HG02642 (cell line): Measurements from ENCODE around the gene COL26A1.
"Not testable (repeated sequence)": the region's sequence is repeated elsewhere in the genome, so short reads cannot be mapped to it uniquely, and the experiment has no call there.

Experiments used
- ATAC-seq: cut with Tn5 transposase; IDR thresholded peaks from one replicate; pipeline ENCODE4 v1.9.1; 2021; ENCODE audit warnings: mild to moderate bottlenecking; ENCODE audit not compliant: unreplicated experiment, poor library complexity

The COL26A1 gene

GRCh38 chr7:101435461-101436220 is 73.0 kb downstream of the COL26A1 start:
- no peak for ATAC-seq

DNA sequence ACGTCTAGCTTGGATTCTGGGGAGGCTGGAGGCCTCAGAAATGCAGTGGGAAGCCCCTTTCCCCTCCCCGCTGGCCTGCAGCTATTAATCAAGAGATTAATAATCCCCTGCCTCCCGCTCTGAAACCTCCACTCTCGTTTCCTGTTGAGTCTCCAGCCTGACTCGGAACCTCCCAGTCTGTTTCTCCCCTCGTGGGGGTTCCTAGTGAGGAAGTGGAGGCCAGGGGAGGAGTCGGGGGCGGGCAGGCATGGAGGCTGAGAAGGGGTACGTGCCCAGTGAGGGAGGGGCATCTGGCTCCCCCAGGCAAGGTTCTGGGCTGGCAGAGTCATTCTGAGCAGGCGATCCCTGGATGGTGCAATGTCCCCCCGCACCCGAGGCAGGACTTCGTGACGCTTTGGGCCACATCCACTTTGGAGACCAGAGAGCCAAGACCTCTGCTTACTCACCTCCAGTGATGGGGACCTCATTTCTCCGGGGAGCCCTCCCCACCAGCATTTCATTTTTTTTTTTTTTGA is 73.6 kb downstream of the COL26A1 start:
- no peak for ATAC-seq

GRCh38 chr7:101436857-101437576 is 74.3 kb downstream of the COL26A1 start:
- no peak for ATAC-seq

- no peak for ATAC-seq
Measured at GRCh38 chr7:101441890-101442289, 79.2 kb downstream of the COL26A1 start.

- ATAC-seq, result no peak
Measured at GRCh38 chr7:101442426-101443070, 79.9 kb downstream of the COL26A1 start.

- ATAC-seq, result no peak
Measured at GRCh38 chr7:101450064-101450463, 87.4 kb downstream of the COL26A1 start.

DNA sequence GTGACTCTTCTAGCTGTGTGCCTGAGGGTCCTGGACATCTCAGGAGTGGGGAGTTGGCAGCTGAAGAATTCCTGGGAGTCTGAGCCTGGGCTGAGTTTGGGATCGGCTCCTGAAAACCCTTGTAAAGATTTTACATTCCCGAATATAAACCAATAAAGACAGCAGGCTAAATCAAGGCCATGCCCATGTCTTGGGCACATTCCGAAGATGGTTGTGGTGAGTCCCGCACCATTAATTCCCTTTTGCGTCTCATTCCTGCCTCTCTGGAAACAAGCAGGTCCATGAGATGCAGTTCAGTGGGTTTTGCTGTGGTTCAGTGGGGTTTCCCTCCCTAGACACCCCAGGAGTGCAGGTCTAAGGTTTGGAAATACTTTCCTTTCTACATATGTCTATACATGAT is 90.9 kb downstream of the COL26A1 start:
- ATAC-seq, result no peak

DNA sequence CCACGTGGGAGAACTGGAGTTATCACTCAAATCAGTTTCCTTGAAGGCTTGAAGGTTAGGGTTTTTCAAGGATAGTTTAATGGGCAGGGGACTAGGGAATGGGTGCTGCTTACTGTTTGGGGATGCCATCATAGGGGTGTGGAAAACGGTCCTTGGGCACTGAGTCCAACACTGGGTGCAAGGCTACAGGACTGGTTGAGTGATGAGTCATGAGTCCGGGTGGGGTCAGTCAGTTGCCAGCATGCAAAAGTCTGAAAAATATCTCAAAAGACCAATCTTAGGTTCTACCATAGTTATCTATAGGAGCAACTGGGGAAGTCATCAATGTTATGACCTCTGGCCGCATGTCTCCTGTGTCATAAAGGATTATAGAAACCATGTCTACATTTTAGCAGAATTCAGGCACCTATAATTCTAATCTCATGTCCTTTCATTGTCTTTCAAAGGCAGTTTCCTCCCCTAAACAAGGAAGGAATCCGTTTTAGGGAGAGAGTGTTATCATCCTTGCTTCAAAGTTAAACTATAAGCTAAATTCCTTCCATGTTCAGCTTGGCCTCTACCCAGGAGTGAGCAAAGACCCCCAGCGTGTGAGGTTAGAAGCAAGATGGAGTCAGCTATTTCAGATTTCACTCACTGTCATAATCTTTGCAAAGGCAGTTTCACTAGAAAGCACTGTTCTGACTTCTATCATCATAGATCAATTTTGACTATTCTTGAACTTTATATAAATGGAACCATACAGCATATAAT is 94.5 kb downstream of the COL26A1 start:
- no peak for ATAC-seq

GRCh38 chr7:101465131-101465530 is 102.5 kb downstream of the COL26A1 start:
- ATAC-seq, result no peak

GRCh38 chr7:101465576-101466196 is 103.0 kb downstream of the COL26A1 start:
- ATAC-seq, result no peak

DNA sequence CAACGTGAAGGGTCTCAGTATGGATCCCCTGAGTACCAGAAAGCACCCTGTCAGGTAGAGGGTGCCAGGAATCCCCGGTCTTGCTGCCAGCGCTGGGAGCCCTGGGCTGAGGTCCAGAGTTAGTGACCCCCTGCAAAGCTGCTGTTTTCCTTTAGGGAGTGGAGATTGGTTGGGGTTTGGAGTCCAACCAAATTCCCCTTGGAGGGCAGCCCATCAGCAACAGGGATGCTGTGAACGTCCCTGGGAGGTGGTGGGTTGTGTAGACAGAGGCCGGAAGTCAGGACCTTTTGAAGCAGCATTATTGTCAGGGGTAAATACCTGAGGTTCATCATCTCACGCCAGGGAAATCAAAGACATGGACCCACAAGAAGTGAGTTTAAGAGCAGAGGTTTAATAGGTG is 104.2 kb downstream of the COL26A1 start:
- no peak for ATAC-seq

GRCh38 chr7:101468546-101469275 is 106.0 kb downstream of the COL26A1 start:
- no peak for ATAC-seq

DNA sequence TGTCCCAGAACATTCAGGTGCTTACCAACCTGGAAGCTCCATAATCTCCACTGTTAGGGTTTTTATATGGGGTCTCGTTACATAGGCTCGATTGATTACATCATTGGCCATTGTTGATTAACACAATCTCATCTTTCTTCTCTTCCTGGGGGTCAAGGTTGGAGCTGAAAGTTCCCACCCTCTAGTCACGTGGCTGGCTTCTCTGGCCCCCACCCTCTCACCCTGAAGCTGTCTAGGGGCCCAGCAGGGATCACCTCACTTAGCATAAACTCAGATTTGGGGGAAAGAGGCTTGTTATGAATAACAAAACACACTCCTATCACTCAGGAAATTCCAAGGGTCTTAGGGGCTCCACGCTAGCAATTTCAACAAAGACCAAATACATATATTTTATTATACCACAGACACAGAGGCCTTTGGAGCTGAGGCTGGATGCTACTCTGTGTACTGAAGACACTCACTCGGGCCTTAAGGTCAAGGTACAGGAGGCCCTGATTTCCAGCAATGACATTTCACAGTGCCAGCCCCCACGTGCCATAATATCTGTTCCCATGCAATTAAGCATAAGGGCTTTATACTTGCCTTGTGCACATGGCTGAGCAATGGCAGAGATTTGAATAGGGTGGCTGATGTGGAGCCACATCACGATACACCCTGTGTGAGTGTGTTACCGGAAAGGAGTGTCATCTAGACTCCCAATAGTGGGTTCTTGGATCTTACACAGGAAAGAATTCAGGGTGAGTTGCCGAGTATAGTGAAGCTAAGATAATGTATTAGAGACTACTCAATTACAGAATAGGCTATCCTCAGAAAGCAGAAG is 108.2 kb downstream of the COL26A1 start:
- ATAC-seq, result no peak

DNA sequence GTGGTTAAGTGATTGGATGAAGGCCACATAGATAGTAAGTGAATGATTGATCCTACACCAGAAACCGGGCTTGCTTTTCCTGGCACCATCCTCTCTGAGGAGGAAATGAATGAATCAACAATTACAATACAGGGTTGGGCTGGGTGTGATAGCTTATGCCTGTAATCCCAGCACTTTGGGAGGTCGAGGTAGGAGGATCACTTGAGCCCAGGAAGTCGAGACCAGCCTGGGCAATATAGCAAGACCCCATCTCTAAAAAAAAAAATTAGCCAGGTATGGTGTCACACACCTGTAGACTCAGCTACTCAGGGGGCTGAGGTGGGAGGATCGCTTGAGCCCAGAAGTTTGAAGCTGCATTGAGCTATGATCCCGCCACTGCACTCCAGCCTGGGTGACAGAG is 111.5 kb downstream of the COL26A1 start:
- ATAC-seq, result no peak

GRCh38 chr7:101475691-101476090 is 113.0 kb downstream of the COL26A1 start:
- ATAC-seq, result not testable (repeated sequence)

DNA sequence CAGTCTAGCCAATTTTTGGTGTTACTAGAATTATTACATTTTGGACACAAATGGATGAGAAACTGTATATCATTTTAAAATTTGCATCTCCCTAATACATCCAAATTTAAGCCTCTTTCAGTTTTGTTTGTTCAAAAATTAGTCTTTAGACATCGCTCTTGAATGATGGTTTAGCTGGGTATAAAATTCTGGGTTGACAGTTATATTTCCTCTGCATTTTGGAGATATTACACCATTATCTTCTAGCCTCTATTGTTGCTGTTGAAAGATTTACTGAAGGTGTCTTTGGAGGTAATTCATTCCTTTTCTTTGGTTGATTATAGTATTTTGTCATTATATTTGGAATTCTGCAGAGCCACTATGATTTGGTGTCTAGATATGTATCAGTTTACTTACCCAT is 116.5 kb downstream of the COL26A1 start:
- ATAC-seq, result no peak

GRCh38 chr7:101486056-101486432 is 123.4 kb downstream of the COL26A1 start:
- not testable (repeated sequence) for ATAC-seq

GRCh38 chr7:101486433-101487104 is 123.9 kb downstream of the COL26A1 start:
- no peak for ATAC-seq
